Endothelial cell of umbilical vein (primary cell): Measurements from ENCODE around the gene UBR3. TPM values are rescaled to one million over a fixed set of nuclear protein-coding genes. Genes with fewer than 3 reads are reported as not detected.

ENCODE experiments used
- BruUV-seq: library from RNA; stranded (reverse); fragments of 400-500 nt; replicated peaks from 2 replicates; lab custom pipeline; 2021; lab: Mats Ljungman, UMichigan
- CTCF ChIA-PET: fragments of 300-600, 350-600 bp; sonication (Branson Sonifier 250); formaldehyde crosslinking; loops from one replicate; lab custom pipeline; 2021; ENCODE audit warnings: antibody characterized with exemption, inconsistent platforms; lab: Charles Lee
- POLR2A ChIA-PET: fragments of 300-600, 350-600 bp; sonication (Branson Sonifier 250); formaldehyde crosslinking; loops from one replicate; lab custom pipeline; 2021; ENCODE audit warnings: antibody characterized with exemption, inconsistent platforms; lab: Charles Lee
- DNase-seq: peaks from one replicate; pipeline ENCODE4 v3.0.0-alpha.2; 2011; ENCODE audit warnings: low read depth, low spot score
- FAIRE-seq: peaks from 2 replicates; lab custom pipeline; 2011; peaks lifted over from hg19 to GRCh38; lab: Jason Lieb, UNC
- H2AFZ ChIP-seq: 2 replicates; pipeline ENCODE4 v1.6.0; 2012; ENCODE audit warnings: low read depth, low read length, control low read depth, inconsistent platforms
- H3K27ac ChIP-seq: 2 replicates; pipeline ENCODE4 v1.5.1; 2011; ENCODE audit warnings: low read depth, mild to moderate bottlenecking, control low read depth, low read length, moderate library complexity; ENCODE audit not compliant: insufficient read depth
- H3K27me3 ChIP-seq, 2 experiments: 2 replicates each; pipeline versions ENCODE4 v1.6.0 to v1.6.1; 2011; ENCODE audit warnings: low read length in 2 of 2, mixed read lengths in 1 of 2; ENCODE audit not compliant: control insufficient read depth in 2 of 2, insufficient read depth in 2 of 2
- H3K36me3 ChIP-seq, 2 experiments: 2 replicates in 1 of 2; 3 replicates in 1 of 2; pipeline ENCODE4 v1.5.1; 2011; ENCODE audit warnings: low read length in 2 of 2, mild to moderate bottlenecking in 1 of 2, moderate library complexity in 1 of 2; ENCODE audit not compliant: control insufficient read depth in 2 of 2, insufficient read depth in 2 of 2; ENCODE audit errors: extremely low read depth in 1 of 2
- H3K4me1 ChIP-seq: 3 replicates; pipeline ENCODE4 v1.5.1; 2011; ENCODE audit warnings: mild to moderate bottlenecking, low read length; ENCODE audit not compliant: control insufficient read depth, insufficient read depth; ENCODE audit errors: extremely low read depth
- H3K4me2 ChIP-seq: 2 replicates; pipeline ENCODE4 v1.6.1; 2011; ENCODE audit warnings: low read length, control low read depth, mixed read lengths; ENCODE audit not compliant: insufficient read depth
- H3K4me3 ChIP-seq, 3 experiments: fragments of 200-600 bp in 1 of 3; sonication (generic), shearing (Covaris generic) in 1 of 3; replicated peaks in 1 of 3; 2 replicates each; pipeline ENCODE4 v1.5.1; 2011 to 2016; ENCODE audit warnings: control low read depth in 3 of 3, low read length in 3 of 3, mild to moderate bottlenecking in 2 of 3, inconsistent platforms in 1 of 3, low read depth in 1 of 3, moderate library complexity in 1 of 3; ENCODE audit not compliant: insufficient read depth in 1 of 3
- H3K79me2 ChIP-seq: 2 replicates; pipeline ENCODE4 v1.6.0; 2012; ENCODE audit warnings: low read length, inconsistent platforms; ENCODE audit not compliant: control insufficient read depth, insufficient read depth
- H3K9ac ChIP-seq: replicated peaks from 2 replicates; pipeline ENCODE3; 2011; ENCODE audit warnings: low read length, control low read depth; ENCODE audit not compliant: insufficient read depth; ENCODE audit errors: extremely low read depth
- H3K9me1 ChIP-seq: replicated peaks from 3 replicates; pipeline ENCODE4 v1.6.0; 2011; ENCODE audit warnings: mild to moderate bottlenecking, low read length; ENCODE audit not compliant: control insufficient read depth, insufficient read depth; ENCODE audit errors: extremely low read depth
- H3K9me3 ChIP-seq: replicated peaks from 2 replicates; pipeline ENCODE4 v1.5.1; 2012; ENCODE audit warnings: low read length, inconsistent platforms; ENCODE audit not compliant: control insufficient read depth, insufficient read depth
- H4K20me1 ChIP-seq: replicated peaks from 2 replicates; pipeline ENCODE3; 2011; ENCODE audit warnings: mild to moderate bottlenecking, low read length; ENCODE audit not compliant: control insufficient read depth, insufficient read depth; ENCODE audit errors: extremely low read depth
- CTCF ChIP-seq, 2 donors: IDR thresholded peaks; 1 replicate in 1 of 2; 2 replicates in 1 of 2; pipeline ENCODE4 v1.5.1; 2011; ENCODE audit warnings: low read length in 2 of 2, mild to moderate bottlenecking in 2 of 2, moderate library complexity in 2 of 2, control low read depth in 1 of 2, inconsistent platforms in 1 of 2, low read depth in 1 of 2; ENCODE audit not compliant: insufficient read depth in 1 of 2; ENCODE audit errors: extremely low read depth in 1 of 2
- EZH2 ChIP-seq: IDR thresholded peaks from 2 replicates; pipeline ENCODE4 v1.6.1; 2012; ENCODE audit warnings: borderline replicate concordance, low read depth, mild to moderate bottlenecking, moderate library complexity, low read length, inconsistent platforms; ENCODE audit not compliant: severe bottlenecking
- FOS ChIP-seq: IDR thresholded peaks from 2 replicates; pipeline ENCODE4 v1.6.1; 2011; ENCODE audit warnings: mild to moderate bottlenecking, low read length, moderate library complexity, borderline replicate concordance; ENCODE audit not compliant: insufficient read depth
- GATA2 ChIP-seq: IDR thresholded peaks from 2 replicates; pipeline ENCODE4 v1.7.0; 2011; ENCODE audit warnings: low read depth, mild to moderate bottlenecking, moderate library complexity, mixed read lengths, low read length; ENCODE audit not compliant: insufficient read length, insufficient read depth
- JUN ChIP-seq: IDR thresholded peaks from 2 replicates; pipeline ENCODE4 v1.6.1; 2011; ENCODE audit warnings: borderline replicate concordance, low read depth; ENCODE audit not compliant: insufficient read length, insufficient read depth
- MAX ChIP-seq: IDR thresholded peaks from 2 replicates; pipeline ENCODE4 v1.6.1; 2011; ENCODE audit not compliant: insufficient read depth, insufficient read length
- MYC ChIP-seq: IDR thresholded peaks from one replicate; pipeline ENCODE4 v1.6.1; 2011; ENCODE audit warnings: mild to moderate bottlenecking, low read depth, low read length
- POLR2A ChIP-seq: IDR thresholded peaks from 2 replicates; pipeline ENCODE4 v1.6.1; 2012; ENCODE audit warnings: low read depth, mild to moderate bottlenecking, control low read depth, low read length
- POLR2AphosphoS5 ChIP-seq: IDR thresholded peaks from 2 replicates; pipeline ENCODE4 v1.6.1; 2012; ENCODE audit warnings: low read depth, mild to moderate bottlenecking, control low read depth, low read length, moderate library complexity; ENCODE audit not compliant: insufficient read depth
- dilution Hi-C: fragments of 300-500 bp; cut with MboI; formaldehyde crosslinking; loops from one replicate; pipeline ENCODE4 v1.15.0; 2019; ENCODE audit warnings: low sequenced_read_pairs; ENCODE audit not compliant: extremely low pct_ligation_motif_present
- intact Hi-C: fragments of 100-400 bp; cut with micrococcal nuclease; formaldehyde crosslinking; loops from one replicate; pipeline ENCODE4 v1.10.0; 2022
- polyA plus RNA-seq, 4 experiments: library from polyadenylated mRNA; depleted of rRNA in 3 of 4; stranded (reverse) in 3 of 4; unstranded in 1 of 4; fragments of >200 nt; gene quantifications; 2 replicates each; pipeline versions ENCODE4 v1.2.1 to v1.2.3, GENCODE V29; 2011 to 2012; ENCODE audit warnings: missing spikeins in 1 of 4
- total RNA-seq: library from RNA; stranded (reverse); gene quantifications from 2 replicates; pipeline ENCODE4 v1.2.3, GENCODE V29; 2021

The UBR3 gene
- total and polyA plus RNA-seq, 2 donors (not counting 3 experiments of a cell fraction or from before 2014, with no cell fraction given) = 5.3 to 27.5 TPM

- no peaks in the 10 kb centered on the region for H3K9me1 ChIP-seq
- no peak for DNase-seq
- no peaks in the 10 kb centered on the region for H3K27me3 ChIP-seq
- FAIRE-seq = no peak
- H3K36me3 ChIP-seq = peaks cover 0 to 5% of the 10 kb centered on the region in 2 experiments
- H3K4me3 ChIP-seq = no peak overlapping the region
- H2AFZ ChIP-seq = no peak overlapping the region
- dilution Hi-C loops (no loop called here), intact Hi-C loops (no loop called here)
- no peak for TF ChIP-seq CTCF (IDR thresholded peaks at IDR 0.05; ENCODE audit: extremely low read depth in 1 of 2, insufficient read depth in 1 of 2, low read depth in 1 of 2, low read length in 2 of 2)
- no peak for TF ChIP-seq FOS
- TF ChIP-seq MYC = no peak
- TF ChIP-seq EZH2 = no peak
- TF ChIP-seq POLR2AphosphoS5 = no peak
- TF ChIP-seq JUN = no peak
- TF ChIP-seq GATA2 = no peak
- TF ChIP-seq MAX = no peak
- TF ChIP-seq POLR2A = no peak
- CTCF ChIA-PET = interaction anchor here (0.6 to 1.1 kb wide), 2 partner anchors 50 to 168 kb away, joined by 3 to 4 read pairs; no protein-coding TSS in a partner anchor
- no peak overlapping the region for H3K9ac ChIP-seq
- no peak overlapping the region for H3K4me2 ChIP-seq
- no TSS peak for BruUV-seq
- H3K4me1 ChIP-seq = no peaks in the 10 kb centered on the region
- POLR2A ChIA-PET = no interaction called here
- no peaks in the 10 kb centered on the region for H3K79me2 ChIP-seq
- H4K20me1 ChIP-seq = peaks cover 1% of the 10 kb centered on the region
- no peak overlapping the region for H3K27ac ChIP-seq
- no peaks in the 10 kb centered on the region for H3K9me3 ChIP-seq
These were observed 170.1 kb downstream of the UBR3 start for GRCh38 chr2:169997140-169997887.
